Measurements from ENCODE around the gene SEC14L3. TPM values are rescaled to one million over a fixed set of nuclear protein-coding genes. Genes with fewer than 3 reads are reported as not detected.
A peak's percentile ranks its signal among the peaks of the same experiment; 100 is the strongest.

The SEC14L3 gene
- total and polyA plus RNA-seq, 2 of the 13 experiments (the other 11 are each of a cell fraction or from before 2014, with no cell fraction given): not detected

- no peak for TF ChIP-seq SP5 (CRISPR knock-in tag; IDR thresholded peaks at IDR 0.05; ENCODE audit: borderline replicate concordance, low read depth)
- no peak for TF ChIP-seq HDAC6 (IDR thresholded peaks at IDR 0.05; ENCODE audit: low read depth, low read length)
- TF ChIP-seq NFIC (IDR thresholded peaks at IDR 0.05; ENCODE audit: low read length): no peak
Observed at GRCh38 chr22:30425327-30425615, 46.5 kb downstream of the SEC14L3 start (continued).

- no peaks in the 10 kb centered on the region for H3K9me3 ChIP-seq (ENCODE audit: low read length)
- H2AFZ ChIP-seq (ENCODE audit: low read length): peak overlapping the region; percentile 63
- H4K20me1 ChIP-seq (ENCODE audit: insufficient read depth, low read length): no peaks in the 10 kb centered on the region
- WGBS (ENCODE audit: low lambda C conversion rate): 50% methylated on average over 20 of the region's 20 CpGs
- peak overlapping the region; percentile 70 for H3K27ac ChIP-seq (ENCODE audit: extremely low read length, insufficient read depth, low read length)
- peaks cover 16% of the 10 kb centered on the region for H3K79me2 ChIP-seq (ENCODE audit: insufficient read depth, low read length)
- H3K4me1 ChIP-seq (ENCODE audit: insufficient read depth, low read length): peaks cover 50% of the 10 kb centered on the region
- H3K4me3 ChIP-seq (replicated peaks in 1 of 3; ENCODE audit: insufficient read depth in 1 of 3, low read depth in 2 of 3, low read length in 3 of 3): peak overlapping the region; percentile 68 to 89 (median 68)
- ChIA-PET CTCF (ENCODE audit: low intra/inter-chr PET ratio, low total read pairs) (interaction anchor here (0.8 to 2.5 kb wide), 2 partner anchors 33 to 97 kb away, joined by 3 to 43 read pairs; no protein-coding TSS in a partner anchor), POLR2A (interaction anchor here (1.0 to 7.2 kb wide), 12 partner anchors 8 to 137 kb away, joined by 4 to 164 read pairs (median 10); partner anchors contain the start of genes CCDC157, RNF215, SEC14L2 and SF3A1)
- BruUV-seq (replicated peaks): no TSS peak
- peaks cover 0 to 5% of the 10 kb centered on the region in 2 experiments; a peak in 2 of 5 replicates for H3K36me3 ChIP-seq (replicated peaks in 1 of 2; ENCODE audit: control insufficient read depth in 1 of 2, insufficient read depth in 2 of 2, low read length in 2 of 2)
- peak overlapping the region; percentile 99 for H3K4me2 ChIP-seq (ENCODE audit: low read depth, low read length)
- in situ Hi-C loops (cut with HindIII; ENCODE audit: extremely low pct_ligation_motif_present, low pct_unique_long_range_greater_than_20kb) (loop anchor here (5.0 kb wide), 1 partner anchor 32 kb away; no protein-coding TSS in a partner anchor), intact Hi-C loops (cut with micrococcal nuclease; ENCODE audit: unreplicated experiment) (no loop called here)
- FAIRE-seq: no peak
- no peak for ATAC-seq
- no peaks in the 10 kb centered on the region for H3K27me3 ChIP-seq (ENCODE audit: control insufficient read depth in 1 of 2, insufficient read depth in 2 of 2, low read length in 2 of 2)
- no peak for DNase-seq (ENCODE audit: low spot score)
- H3K9ac ChIP-seq (ENCODE audit: insufficient read depth, low read depth, low read length): peak overlapping the region; percentile 68
- TF ChIP-seq ZNF251 (CRISPR knock-in tag; IDR thresholded peaks at IDR 0.05) (no peak), CREBL2 (CRISPR knock-in tag; IDR thresholded peaks at IDR 0.05; ENCODE audit: borderline replicate concordance) (no peak), ZNF17 (CRISPR knock-in tag; IDR thresholded peaks at IDR 0.05) (0 out of 2 replicates have a peak, but pooled peaks have one; percentile 5), WIZ (CRISPR knock-in tag; IDR thresholded peaks at IDR 0.05) (no peak), CHD4 (IDR thresholded peaks at IDR 0.05; ENCODE audit: borderline replicate concordance, low read length) (peak; percentile 57; the same call in 1 of the 2 replicates), RORA (CRISPR knock-in tag; IDR thresholded peaks at IDR 0.05) (no peak), ZNF235 (CRISPR knock-in tag; IDR thresholded peaks at IDR 0.05; ENCODE audit: borderline replicate concordance) (no peak), STAT6 (CRISPR knock-in tag; IDR thresholded peaks at IDR 0.05; ENCODE audit: borderline replicate concordance) (no peak), ZNF614 (CRISPR knock-in tag; IDR thresholded peaks at IDR 0.05; ENCODE audit: borderline replicate concordance) (no peak), TFE3 (CRISPR knock-in tag; IDR thresholded peaks at IDR 0.05) (no peak), ZNF124 (CRISPR knock-in tag; IDR thresholded peaks at IDR 0.05) (no peak), HOMEZ (CRISPR knock-in tag; IDR thresholded peaks at IDR 0.05; ENCODE audit: low read depth) (no peak), NPAS2 (CRISPR knock-in tag; IDR thresholded peaks at IDR 0.05; ENCODE audit: borderline replicate concordance) (no peak)
Observed at GRCh38 chr22:30424534-30425326, 47.1 kb downstream of the SEC14L3 start.

Measured in HepG2 (cell line).